ENCODE data around the gene SBNO2. TPM values are rescaled to one million over a fixed set of nuclear protein-coding genes. Genes with fewer than 3 reads are reported as not detected.
A peak's percentile ranks its signal among the peaks of the same experiment; 100 is the strongest.

Gene SBNO2
- total RNA-seq, 2 donors from 2014 or later = 14.7 to 17.7 TPM

GRCh38 chr19:1093330-1093729 lies 80.7 kb downstream of the SBNO2 start:
- DNase-seq (ENCODE audit: low spot score) = no peak
- Histone ChIP-seq H3K4me3 (no peak overlapping the region), H3K27ac (no peak overlapping the region)

DNA sequence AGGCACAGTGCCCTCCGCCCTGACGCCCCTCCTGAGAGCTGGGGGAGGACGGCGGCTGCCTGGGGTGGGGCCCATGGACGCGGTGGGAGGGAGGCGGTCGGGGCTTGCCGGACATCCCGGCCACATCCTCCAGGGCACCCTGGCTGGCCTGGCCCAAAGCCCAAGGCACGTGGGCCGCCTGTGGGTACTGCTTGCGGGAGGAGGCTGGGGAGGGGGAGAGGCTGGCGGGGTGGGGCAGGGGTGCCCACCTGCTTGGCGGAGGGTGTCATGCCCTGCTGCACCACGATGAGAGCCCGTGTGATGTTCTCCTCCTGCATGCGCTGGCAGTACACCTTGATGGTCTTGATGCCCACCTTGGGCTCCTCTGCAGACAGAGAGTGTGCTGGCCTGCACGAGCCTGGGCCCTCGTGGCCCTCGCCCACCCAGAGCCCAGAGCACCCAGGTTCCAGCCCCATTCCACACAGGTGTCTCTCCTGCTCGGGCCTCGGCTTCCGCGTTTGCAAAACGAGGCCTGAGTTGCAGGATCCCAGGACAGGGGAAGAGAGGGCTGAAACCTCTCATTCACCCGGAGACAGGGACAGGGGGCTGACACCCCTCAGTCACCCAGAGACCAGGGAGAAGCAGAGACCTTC lies 82.4 kb downstream of the SBNO2 start:
- no peak overlapping the region for H3K4me3 ChIP-seq
- no peak for DNase-seq (ENCODE audit: low spot score)
- H3K27me3 ChIP-seq = no peaks in the 10 kb centered on the region
- no peaks in the 10 kb centered on the region for H3K9me3 ChIP-seq
- H3K27ac ChIP-seq = no peak overlapping the region
- peaks cover 0 to 34% of the 10 kb centered on the region in 2 donors for H3K4me1 ChIP-seq
- H3K36me3 ChIP-seq = peaks cover 46% of the 10 kb centered on the region
- TF ChIP-seq CTCF (IDR thresholded peaks at IDR 0.05) = no peak

More at GRCh38 chr19:1093330-1093729, 80.7 kb downstream of the SBNO2 start:
- Histone ChIP-seq H3K27me3 (no peaks in the 10 kb centered on the region), H3K9me3 (no peaks in the 10 kb centered on the region), H3K36me3 (peaks cover 44% of the 10 kb centered on the region), H3K4me1 (peaks cover 0 to 37% of the 10 kb centered on the region in 2 donors)
- no peak for TF ChIP-seq CTCF (IDR thresholded peaks at IDR 0.05)

GRCh38 chr19:1090731-1091543 lies 83.1 kb downstream of the SBNO2 start:
- no peaks in the 10 kb centered on the region for H3K27me3 ChIP-seq
- peaks cover 0 to 34% of the 10 kb centered on the region in 2 donors for H3K4me1 ChIP-seq
- TF ChIP-seq CTCF (IDR thresholded peaks at IDR 0.05) = no peak
- no peaks in the 10 kb centered on the region for H3K9me3 ChIP-seq
- peaks cover 46% of the 10 kb centered on the region for H3K36me3 ChIP-seq
- H3K27ac ChIP-seq = no peak overlapping the region
- no peak for DNase-seq (ENCODE audit: low spot score)
- H3K4me3 ChIP-seq = no peak overlapping the region

GRCh38 chr19:1089891-1090290 lies 84.2 kb downstream of the SBNO2 start:
- TF ChIP-seq CTCF (IDR thresholded peaks at IDR 0.05) = no peak
- H3K36me3 ChIP-seq = peaks cover 46% of the 10 kb centered on the region
- no peaks in the 10 kb centered on the region for H3K27me3 ChIP-seq
- H3K4me1 ChIP-seq = peaks cover 0 to 30% of the 10 kb centered on the region in 2 donors
- no peak overlapping the region for H3K4me3 ChIP-seq
- no peak for DNase-seq (ENCODE audit: low spot score)
- no peak overlapping the region for H3K27ac ChIP-seq
- no peaks in the 10 kb centered on the region for H3K9me3 ChIP-seq

DNA sequence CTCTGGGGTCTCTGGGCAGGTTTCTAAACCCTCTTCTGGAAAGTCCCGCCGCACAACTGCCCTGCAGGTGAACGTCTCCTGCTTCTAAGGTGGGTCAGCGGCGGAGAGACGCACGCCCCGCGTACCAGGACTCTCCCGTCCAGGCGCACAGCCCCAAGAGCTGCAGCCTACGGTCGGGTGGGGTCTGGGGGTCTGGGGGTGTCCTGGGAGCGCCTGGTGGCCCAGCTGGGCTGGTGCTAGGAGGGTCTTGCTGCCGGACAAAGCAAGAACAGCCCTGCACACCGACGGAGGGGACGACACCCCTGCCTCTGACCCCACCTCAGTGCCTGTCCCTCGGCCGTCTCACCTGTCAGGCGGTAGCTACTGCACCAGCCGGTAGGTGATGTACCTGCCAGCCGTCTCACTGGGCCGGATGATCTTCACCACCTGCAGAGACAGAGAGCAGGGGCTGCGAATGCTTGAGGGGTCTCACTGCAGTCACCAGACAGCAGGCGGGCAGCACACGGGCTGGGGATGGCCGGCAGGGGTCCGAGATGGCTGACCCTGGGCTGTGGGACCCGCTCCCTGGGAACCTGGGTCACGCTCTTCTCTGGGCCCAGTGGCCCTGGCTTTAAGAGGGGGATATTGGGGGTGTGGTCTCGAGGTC lies 84.8 kb downstream of the SBNO2 start:
- Histone ChIP-seq H3K9me3 (no peaks in the 10 kb centered on the region), H3K4me3 (no peak overlapping the region), H3K27me3 (no peaks in the 10 kb centered on the region), H3K36me3 (peaks cover 46% of the 10 kb centered on the region), H3K4me1 (peaks cover 0 to 25% of the 10 kb centered on the region in 2 donors), H3K27ac (peak overlapping the region in 1 of 2 donors; percentile 66)
- DNase-seq (ENCODE audit: low spot score) = no peak
- no peak for TF ChIP-seq CTCF (IDR thresholded peaks at IDR 0.05)
